OCI-LY3 (cell line): Measurements from ENCODE around the gene BRD1.

Source experiments
- H2AFZ ChIP-seq: fragments of 200-600, 300-600 bp; shearing (Covaris generic); 2 replicates; pipeline ENCODE4 v1.6.0; 2014; ENCODE audit warnings: antibody characterized with exemption, low read depth, low read length
- H3K27ac ChIP-seq: fragments of 200-600, 300-600 bp; sonication (generic); 2 replicates; pipeline ENCODE4 v1.5.1; 2014; ENCODE audit warnings: mild to moderate bottlenecking, low read length, moderate library complexity, mixed read lengths
- H3K27me3 ChIP-seq: fragments of 200-600, 300-600 bp; sonication (generic); 2 replicates; pipeline ENCODE4 v1.6.1; 2014; ENCODE audit warnings: low read depth, low read length, mixed read lengths
- H3K36me3 ChIP-seq: fragments of 200-600, 300-600 bp; sonication (generic); replicated peaks from 2 replicates; pipeline ENCODE3; 2014; ENCODE audit warnings: low read depth, low read length, mixed read lengths
- H3K4me1 ChIP-seq: fragments of 300-600, 200-600 bp; sonication (generic); 2 replicates; pipeline ENCODE4 v1.6.1; 2014; ENCODE audit warnings: low read length, mixed read lengths
- H3K4me2 ChIP-seq: fragments of 200-600, 300-600 bp; sonication (generic); 2 replicates; pipeline ENCODE4 v1.6.1; 2014; ENCODE audit warnings: low read length, mixed read lengths
- H3K4me3 ChIP-seq: fragments of 300-600, 200-600 bp; sonication (generic); 2 replicates; pipeline ENCODE4 v1.5.1; 2014; ENCODE audit warnings: antibody characterized with exemption, mild to moderate bottlenecking, low read length, moderate library complexity
- H3K79me2 ChIP-seq: fragments of 300-600, 200-600 bp; shearing (Covaris generic); 2 replicates; pipeline ENCODE4 v1.6.1; 2014; ENCODE audit warnings: mild to moderate bottlenecking, low read length, mixed read lengths
- H3K9ac ChIP-seq: fragments of 300-600, 200-600 bp; shearing (Covaris generic); 2 replicates; pipeline ENCODE4 v1.6.0; 2014; ENCODE audit warnings: mild to moderate bottlenecking, low read length, moderate library complexity
- H3K9me3 ChIP-seq: fragments of 200-600, 300-600 bp; shearing (Covaris generic); 2 replicates; pipeline ENCODE4 v1.6.1; 2014; ENCODE audit warnings: low read length, mixed read lengths; ENCODE audit not compliant: insufficient read depth
- H4K20me1 ChIP-seq: fragments of 200-600, 300-600 bp; sonication (generic); 2 replicates; pipeline ENCODE4 v1.6.1; 2016; ENCODE audit warnings: low read length, mixed read lengths; ENCODE audit not compliant: insufficient read depth
- EZH2phosphoT487 ChIP-seq: fragments of 200-600 bp; shearing (Covaris generic); IDR thresholded peaks from 2 replicates; pipeline ENCODE4 v1.6.1; 2018; ENCODE audit warnings: antibody characterized with exemption, mixed run types, low read depth
- TF ChIP-seq, protein P1 (sequence below): fragments of 200-600, 300-600 bp; sonication (generic); IDR thresholded peaks from 2 replicates; pipeline ENCODE4 v1.5.1; 2014; ENCODE audit warnings: antibody characterized with exemption, low read length, low read depth

Gene BRD1

DNA sequence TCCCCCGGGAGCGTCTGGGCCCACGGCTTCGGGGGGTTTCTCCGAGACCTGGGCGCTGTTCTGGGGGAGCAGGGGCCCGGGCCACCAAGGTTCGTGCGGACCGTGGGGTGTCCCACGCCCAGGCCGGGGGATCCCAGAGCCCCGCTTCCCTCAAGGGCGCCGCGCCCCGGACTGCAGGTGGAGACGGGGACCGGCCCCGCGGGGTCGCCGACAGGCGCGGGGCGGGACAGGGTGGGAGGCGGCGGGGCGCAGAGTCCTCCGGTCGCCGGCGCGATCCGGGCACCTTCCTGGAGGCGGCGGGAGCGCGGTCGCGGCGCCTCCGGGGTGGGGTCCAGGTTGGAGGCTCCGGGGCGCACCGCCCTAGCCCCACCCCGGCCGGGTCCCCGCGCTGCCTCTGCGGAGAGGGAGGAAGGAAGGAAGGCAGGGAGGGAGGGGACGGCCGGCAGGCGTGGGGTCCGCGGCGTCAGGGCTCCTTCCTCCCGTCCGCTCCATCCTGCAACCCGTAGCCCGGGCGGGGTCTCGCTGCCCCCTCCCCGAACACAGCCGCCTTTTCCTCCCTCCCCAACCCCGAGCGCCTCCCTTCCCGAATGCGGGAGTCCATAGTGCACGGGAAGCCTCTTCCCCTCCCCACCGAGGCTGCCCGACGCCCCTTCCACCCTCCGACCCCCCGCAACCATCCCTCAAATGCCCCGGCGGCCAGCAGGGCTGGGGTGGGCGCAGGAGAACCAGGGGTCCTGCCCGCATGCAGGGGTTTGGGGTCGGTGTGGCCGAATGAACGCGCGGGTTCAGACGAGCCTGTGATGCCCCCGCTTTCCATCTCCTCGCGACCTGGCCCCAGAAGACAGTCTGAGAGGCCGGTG is 21.7 kb upstream of the BRD1 start:
- Histone ChIP-seq H3K27ac (no peak overlapping the region), H2AFZ (no peak overlapping the region), H3K4me3 (no peak overlapping the region), H3K4me2 (no peak overlapping the region), H3K9me3 (no peaks in the 10 kb centered on the region), H3K4me1 (no peaks in the 10 kb centered on the region; the same call in 1 of the 2 replicates), H3K27me3 (no peaks in the 10 kb centered on the region), H3K79me2 (peaks cover 5% of the 10 kb centered on the region), H4K20me1 (no peaks in the 10 kb centered on the region), H3K36me3 (no peaks in the 10 kb centered on the region), H3K9ac (no peak overlapping the region)
- TF ChIP-seq, protein P1, sequence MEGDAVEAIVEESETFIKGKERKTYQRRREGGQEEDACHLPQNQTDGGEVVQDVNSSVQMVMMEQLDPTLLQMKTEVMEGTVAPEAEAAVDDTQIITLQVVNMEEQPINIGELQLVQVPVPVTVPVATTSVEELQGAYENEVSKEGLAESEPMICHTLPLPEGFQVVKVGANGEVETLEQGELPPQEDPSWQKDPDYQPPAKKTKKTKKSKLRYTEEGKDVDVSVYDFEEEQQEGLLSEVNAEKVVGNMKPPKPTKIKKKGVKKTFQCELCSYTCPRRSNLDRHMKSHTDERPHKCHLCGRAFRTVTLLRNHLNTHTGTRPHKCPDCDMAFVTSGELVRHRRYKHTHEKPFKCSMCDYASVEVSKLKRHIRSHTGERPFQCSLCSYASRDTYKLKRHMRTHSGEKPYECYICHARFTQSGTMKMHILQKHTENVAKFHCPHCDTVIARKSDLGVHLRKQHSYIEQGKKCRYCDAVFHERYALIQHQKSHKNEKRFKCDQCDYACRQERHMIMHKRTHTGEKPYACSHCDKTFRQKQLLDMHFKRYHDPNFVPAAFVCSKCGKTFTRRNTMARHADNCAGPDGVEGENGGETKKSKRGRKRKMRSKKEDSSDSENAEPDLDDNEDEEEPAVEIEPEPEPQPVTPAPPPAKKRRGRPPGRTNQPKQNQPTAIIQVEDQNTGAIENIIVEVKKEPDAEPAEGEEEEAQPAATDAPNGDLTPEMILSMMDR = no peak
- no peak for TF ChIP-seq EZH2phosphoT487

DNA sequence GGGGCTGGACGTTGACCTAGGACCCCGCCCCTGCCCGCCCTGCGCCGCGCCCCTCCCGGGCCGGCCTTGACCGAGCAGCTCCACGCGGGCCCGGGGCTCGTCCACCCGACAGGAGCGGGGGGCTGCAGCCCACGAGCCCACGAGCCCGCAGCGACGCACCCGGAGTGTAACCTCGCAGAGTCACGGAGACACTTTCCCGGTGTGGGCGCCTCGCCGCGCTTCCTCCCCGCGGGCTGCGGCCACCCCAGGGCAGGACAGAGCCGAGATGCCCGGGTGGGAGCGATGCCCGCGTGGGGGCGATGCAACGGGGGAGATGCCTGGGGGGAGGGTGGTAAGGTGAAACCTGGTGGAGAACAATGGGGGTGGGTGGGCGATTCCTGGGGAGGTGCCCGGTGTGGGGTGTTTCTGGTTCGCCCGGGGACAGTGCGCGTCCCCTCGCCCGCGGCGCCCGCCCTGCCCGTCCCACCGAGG is 21.1 kb upstream of the BRD1 start:
- Histone ChIP-seq H3K9ac (no peak overlapping the region), H2AFZ (no peak overlapping the region), H3K79me2 (no peaks in the 10 kb centered on the region), H3K27me3 (no peaks in the 10 kb centered on the region), H4K20me1 (no peaks in the 10 kb centered on the region), H3K4me3 (no peak overlapping the region), H3K36me3 (no peaks in the 10 kb centered on the region), H3K4me2 (no peak overlapping the region), H3K4me1 (no peaks in the 10 kb centered on the region; the same call in 1 of the 2 replicates), H3K9me3 (no peaks in the 10 kb centered on the region), H3K27ac (no peak overlapping the region)
- TF ChIP-seq EZH2phosphoT487 = no peak

DNA sequence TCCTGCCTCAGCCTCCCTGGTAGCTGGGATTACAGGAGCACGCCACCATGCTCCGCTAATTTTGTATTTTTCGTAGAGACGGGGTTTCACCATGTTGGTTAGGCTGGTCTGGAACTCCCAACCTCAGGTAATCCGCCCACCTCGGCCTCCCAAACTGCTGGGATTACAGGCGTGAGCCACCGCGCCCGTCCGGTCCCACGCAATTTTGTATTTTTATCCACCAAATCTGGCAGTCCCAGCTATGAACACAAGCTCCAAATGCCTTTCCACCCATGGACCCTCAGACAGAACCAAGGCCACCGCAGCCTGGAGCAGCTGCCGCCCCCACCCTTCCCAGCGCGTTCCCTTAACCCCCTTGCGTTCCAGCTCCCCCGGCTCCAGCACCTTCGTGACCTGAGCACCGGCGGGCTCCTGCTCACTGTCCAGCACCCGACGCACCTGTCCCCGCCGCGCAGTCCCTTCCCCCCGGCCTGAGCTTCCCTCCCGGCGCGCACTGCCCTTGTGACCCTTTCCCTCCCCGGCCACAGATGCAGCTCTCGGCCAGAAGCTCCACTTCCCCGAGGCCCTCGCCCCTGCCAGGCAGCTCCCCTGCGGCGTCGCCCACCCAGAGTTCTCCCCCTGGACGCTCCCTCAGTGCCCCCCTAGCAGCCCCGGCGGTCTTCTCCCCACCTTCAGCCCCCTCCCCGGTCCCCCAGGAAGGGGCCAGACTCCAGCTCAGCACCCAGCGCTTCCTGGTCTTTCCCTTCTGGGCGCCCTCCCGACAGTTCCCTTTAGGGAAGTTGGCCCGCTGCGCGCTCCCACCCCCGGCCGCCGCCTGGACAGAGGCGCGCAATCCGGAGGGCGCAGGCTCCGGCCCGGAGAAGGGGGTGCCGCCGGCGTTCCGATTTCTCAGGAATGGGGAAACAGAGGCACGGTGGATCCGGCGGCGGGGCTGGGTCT is 20.3 kb upstream of the BRD1 start:
- H3K4me1 ChIP-seq = no peaks in the 10 kb centered on the region; the same call in 1 of the 2 replicates
- no peaks in the 10 kb centered on the region for H3K27me3 ChIP-seq
- H3K9ac ChIP-seq = no peak overlapping the region
- no peaks in the 10 kb centered on the region for H4K20me1 ChIP-seq
- no peak overlapping the region for H2AFZ ChIP-seq
- no peaks in the 10 kb centered on the region for H3K79me2 ChIP-seq
- no peak for TF ChIP-seq EZH2phosphoT487
- TF ChIP-seq, protein P1 = no peak
- no peak overlapping the region for H3K27ac ChIP-seq
- H3K36me3 ChIP-seq = no peaks in the 10 kb centered on the region
- H3K4me3 ChIP-seq = no peak overlapping the region
- no peak overlapping the region for H3K4me2 ChIP-seq
- H3K9me3 ChIP-seq = no peaks in the 10 kb centered on the region

DNA sequence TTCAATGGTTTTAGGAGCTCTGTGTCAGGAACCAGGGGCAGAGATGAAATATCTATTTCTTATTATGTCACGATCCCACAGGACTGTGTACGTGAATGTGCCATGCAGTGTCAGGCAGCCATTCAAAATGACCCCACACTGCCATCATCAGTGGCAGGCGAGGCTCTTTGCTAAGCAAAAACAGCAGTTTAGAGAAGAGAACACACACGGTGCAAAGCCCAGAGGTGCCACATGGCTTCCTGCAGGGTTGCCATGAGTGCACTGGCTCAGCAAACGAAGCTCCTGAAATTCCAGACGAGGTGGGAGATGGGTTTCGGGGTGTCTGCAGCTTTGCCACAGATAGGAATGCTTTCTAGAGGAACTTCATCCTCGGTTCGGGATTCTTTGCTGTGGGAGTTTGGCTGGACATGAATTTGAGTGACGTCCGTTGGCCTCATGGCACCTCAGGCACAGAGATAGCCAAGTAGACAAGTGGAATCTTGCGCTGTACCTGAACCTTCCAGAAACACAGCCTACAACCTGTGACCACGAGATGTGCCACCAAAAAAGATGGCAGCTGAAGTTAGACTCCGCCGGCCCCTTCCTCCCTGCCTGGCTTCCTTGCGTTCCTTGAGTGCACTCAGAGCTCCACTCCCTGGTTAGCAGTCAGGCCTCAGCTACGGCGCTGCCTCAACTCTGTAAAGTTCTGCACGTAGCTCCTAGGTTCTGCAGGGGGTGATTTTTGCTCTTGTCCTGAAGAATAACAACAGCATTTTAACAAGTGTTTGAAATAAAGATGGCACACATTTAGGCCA is 18.2 kb upstream of the BRD1 start:
- H3K27ac ChIP-seq = no peak overlapping the region
- H3K4me3 ChIP-seq = no peak overlapping the region
- no peaks in the 10 kb centered on the region for H3K4me1 ChIP-seq
- H3K36me3 ChIP-seq = no peaks in the 10 kb centered on the region
- no peak overlapping the region for H3K4me2 ChIP-seq
- H2AFZ ChIP-seq = no peak overlapping the region
- H3K27me3 ChIP-seq = no peaks in the 10 kb centered on the region
- no peaks in the 10 kb centered on the region for H3K9me3 ChIP-seq
- no peaks in the 10 kb centered on the region for H3K79me2 ChIP-seq
- H4K20me1 ChIP-seq = no peaks in the 10 kb centered on the region
- no peak overlapping the region for H3K9ac ChIP-seq
- TF ChIP-seq, protein P1 = no peak
- TF ChIP-seq EZH2phosphoT487 = no peak
